Retinal pigment epithelial cell (primary cell): ENCODE measurements around the gene ADAM12.

ENCODE experiments used
- DNase-seq: peaks from one replicate; pipeline ENCODE4 v3.0.0-alpha.2; 2010; ENCODE audit warnings: low read depth
- H3K4me3 ChIP-seq: 2 replicates; pipeline ENCODE4 v1.5.1; 2011; ENCODE audit warnings: mild to moderate bottlenecking, low read length, control low read depth, moderate library complexity
- CTCF ChIP-seq: conservative IDR thresholded peaks from 2 replicates; pipeline ENCODE4 v1.5.1; 2011; ENCODE audit warnings: low read depth, low read length, control low read depth, inconsistent platforms

The ADAM12 gene

GRCh38 chr10:126127481-126128029 is 260.7 kb downstream of the ADAM12 start:
- DNase-seq, result no peak
- no peak for TF ChIP-seq CTCF
- H3K4me3 ChIP-seq, result no peak overlapping the region

- TF ChIP-seq CTCF, result no peak
- H3K4me3 ChIP-seq, result no peak overlapping the region
- DNase-seq, result no peak
Observed at GRCh38 chr10:126126866-126127265, 261.4 kb downstream of the ADAM12 start.

DNA sequence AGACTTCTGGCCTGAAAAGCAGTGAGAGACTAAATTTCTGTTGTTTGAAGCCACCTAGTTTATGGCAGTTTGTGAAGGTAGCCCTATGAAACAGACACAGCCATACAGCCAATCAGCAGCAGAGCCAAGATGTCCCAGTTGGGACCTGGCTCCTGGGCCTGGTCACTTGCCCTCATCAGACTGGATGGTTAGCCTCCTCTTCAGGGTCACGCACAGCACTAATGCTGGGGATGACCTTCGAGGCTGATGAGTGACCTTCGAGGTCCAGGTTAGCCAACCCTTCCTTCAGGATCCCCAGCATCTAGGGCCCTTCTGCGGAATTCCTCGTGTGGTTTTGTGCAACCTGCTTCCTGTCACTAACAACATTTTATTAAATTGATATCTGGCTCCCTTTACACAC is 262.3 kb downstream of the ADAM12 start:
- no peak for DNase-seq
- H3K4me3 ChIP-seq, result no peak overlapping the region
- TF ChIP-seq CTCF, result no peak

GRCh38 chr10:126124668-126125349 is 263.5 kb downstream of the ADAM12 start:
- DNase-seq, result no peak
- no peak for TF ChIP-seq CTCF
- no peak overlapping the region for H3K4me3 ChIP-seq

GRCh38 chr10:126124046-126124445 is 264.2 kb downstream of the ADAM12 start:
- no peak for TF ChIP-seq CTCF
- no peak for DNase-seq
- no peak overlapping the region for H3K4me3 ChIP-seq

- TF ChIP-seq CTCF, result no peak
- no peak overlapping the region for H3K4me3 ChIP-seq
- DNase-seq, result no peak
Observed at GRCh38 chr10:126123466-126123865, 264.8 kb downstream of the ADAM12 start.

DNA sequence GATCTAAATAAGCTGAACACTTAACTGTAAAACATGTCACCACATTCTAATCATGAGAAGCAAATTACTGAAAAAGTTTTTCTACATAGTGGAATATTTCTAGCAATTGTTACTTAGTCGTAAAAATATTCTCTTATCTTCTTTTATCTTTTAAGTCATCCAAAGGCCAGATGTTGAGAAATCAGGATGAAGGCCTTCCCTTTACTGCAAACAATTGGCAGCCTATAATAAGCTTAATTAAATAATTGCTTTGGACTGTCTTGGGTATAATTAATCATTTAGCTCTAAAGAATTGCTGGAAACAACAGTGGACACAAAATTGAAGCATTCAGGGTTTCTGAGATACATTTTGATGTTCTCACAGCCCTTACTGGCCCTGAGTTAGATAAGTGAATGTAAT is 265.4 kb downstream of the ADAM12 start:
- TF ChIP-seq CTCF, result no peak
- no peak for DNase-seq
- no peak overlapping the region for H3K4me3 ChIP-seq
